ENCODE data around the gene ZEB1.

- TF ChIP-seq EZH2 (IDR thresholded peaks at IDR 0.05) = no peak
- TF ChIP-seq CTCF (IDR thresholded peaks at IDR 0.05) = no peak
These were observed 147.3 kb downstream of the ZEB1 start for GRCh38 chr10:31466313-31466712.

All from neural progenitor cell (in vitro differentiated cells).